ENCODE data around the gene SMIM8. TPM values are rescaled to one million over a fixed set of nuclear protein-coding genes. Genes with fewer than 3 reads are reported as not detected.
"Not testable (repeated sequence)": the region's sequence is repeated elsewhere in the genome, so short reads cannot be mapped to it uniquely, and the experiment has no call there.

Gene SMIM8, protein sequence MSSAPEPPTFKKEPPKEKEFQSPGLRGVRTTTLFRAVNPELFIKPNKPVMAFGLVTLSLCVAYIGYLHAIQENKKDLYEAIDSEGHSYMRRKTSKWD
- total RNA-seq, result 13.7 TPM
- long read RNA-seq, transcript SMIM8-201 (3 exons, 2,405 nt), result major isoform, 23 of 30 reads
- long read RNA-seq, partial matches to known transcripts, result 4 of 30 reads
- long read RNA-seq, other reads (novel, unspliced or antisense), result 3 of 30 reads

DNA sequence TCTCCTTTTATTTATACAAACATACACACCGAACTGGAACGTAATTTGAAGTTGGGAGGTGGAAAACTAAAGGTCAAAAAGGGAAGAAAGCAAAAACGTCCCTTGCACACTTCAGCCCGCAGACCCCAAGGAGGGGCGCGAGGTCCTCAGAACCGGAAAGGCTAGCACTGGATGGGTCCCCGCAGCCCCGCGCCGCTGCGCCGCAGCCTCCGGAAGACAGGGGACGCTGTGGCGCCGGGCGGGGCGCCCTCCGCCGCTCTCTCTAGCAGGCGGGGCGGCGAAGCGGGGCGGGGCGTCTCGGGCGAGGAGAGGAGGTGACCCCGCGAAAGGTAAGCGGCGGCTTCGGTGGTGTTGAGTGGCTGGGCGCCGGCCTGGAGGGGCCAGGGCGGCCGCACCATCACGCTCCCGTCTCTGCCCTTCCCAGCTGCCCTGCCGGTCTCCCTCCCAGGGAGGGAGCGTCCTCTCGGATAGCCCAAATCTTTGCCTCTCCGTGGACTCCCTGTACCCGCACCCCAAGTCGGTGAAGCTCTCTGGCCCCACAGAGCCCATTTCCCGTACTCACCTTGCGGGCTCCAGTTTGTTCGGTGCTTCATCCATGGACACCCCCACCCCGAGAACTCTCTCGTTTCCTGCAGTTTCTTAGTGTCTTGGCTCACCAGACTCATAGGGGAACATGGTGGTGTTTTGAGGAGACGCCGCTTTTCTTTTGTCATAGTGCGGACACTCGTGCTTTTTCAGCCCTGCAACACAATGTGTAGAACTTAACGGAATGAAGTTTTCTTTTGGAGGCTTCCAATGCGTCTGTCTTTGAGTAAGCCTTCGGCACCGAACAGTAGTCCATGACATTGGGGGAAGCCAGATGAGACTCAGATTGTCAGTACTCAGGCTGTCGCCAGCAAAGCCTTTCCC, at the start of gene SMIM8:
Gene SMIM8, plus strand, starts transcription at position 285 of the 909 bp plus-strand sequence. CDS start 14,444 bp downstream, outside the sequence.
- ATAC-seq (peak; percentile 100), DNase-seq (peak; percentile 91)
- intact Hi-C loops (cut with micrococcal nuclease), result no loop called here

DNA sequence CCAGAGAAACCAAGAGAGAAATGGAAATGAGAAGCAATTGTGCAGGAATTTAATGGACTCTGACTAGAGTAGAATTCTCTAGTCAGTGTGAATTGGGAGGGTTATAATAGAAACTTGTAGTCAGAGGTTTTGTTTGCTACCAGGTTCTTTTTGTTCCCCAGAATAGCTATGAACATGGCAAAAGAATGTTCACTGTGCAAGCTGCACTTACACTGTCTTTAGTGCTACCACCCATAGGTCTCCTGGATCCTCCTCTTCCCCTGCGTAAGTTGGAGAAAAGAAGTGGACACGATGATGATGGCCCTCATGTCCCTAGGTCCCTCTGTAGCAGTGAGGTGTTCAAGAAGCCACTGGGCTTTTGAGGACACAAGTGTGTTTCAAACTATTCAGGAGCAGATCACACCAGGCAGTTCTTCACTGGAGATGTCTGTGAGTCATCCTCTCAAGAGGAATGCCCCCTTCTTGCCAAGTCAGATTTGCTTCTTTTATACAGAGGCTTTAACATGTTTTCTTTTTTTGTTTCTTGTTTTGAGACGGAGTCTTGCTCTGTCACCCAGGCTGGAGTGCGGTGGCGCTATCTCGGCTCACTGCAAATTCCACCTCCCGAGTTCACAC, 47.6 kb upstream of the SMIM8 start:
- DNase-seq, result no peak
- peak; percentile 48 for ATAC-seq
- intact Hi-C loops (cut with micrococcal nuclease), result no loop called here

DNA sequence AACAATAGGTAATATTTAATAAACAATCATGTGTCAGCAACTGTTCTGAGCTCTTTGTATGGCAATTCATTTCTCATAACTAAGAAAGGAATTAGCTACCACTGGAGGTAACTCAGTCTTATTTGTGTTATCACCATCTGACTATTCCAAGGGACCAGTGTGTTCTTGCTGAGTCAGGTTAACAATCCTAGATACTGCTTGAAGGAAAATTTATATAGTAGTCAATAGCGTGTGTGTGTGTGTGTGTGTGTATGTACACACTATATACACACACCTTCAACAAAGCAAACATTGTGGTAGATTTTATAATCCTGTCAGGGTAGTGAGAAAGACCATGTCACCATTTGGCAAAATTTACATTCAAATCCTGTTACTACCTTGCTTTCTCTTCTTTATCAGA, 45.8 kb upstream of the SMIM8 start:
- DNase-seq, result no peak
- intact Hi-C loops (cut with micrococcal nuclease), result no loop called here
- no peak for ATAC-seq

DNA sequence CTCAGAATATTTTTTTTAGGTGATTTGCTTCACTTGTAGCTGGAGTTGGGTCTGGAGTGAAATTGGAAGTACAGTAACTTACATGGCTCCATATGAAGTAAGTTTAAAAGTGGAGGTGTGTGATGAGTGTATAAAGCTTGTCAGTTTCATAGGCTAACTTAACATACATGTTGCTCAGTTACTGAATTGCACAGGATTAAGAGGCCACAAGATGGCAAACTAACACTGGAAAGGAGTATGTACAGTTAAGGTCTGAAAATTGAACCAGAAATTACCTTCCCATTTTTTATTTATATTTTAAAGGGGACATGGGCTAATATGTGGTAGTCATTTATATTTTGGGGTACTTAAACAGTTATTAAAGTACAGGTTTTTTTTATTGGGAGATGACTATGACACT, 45.3 kb upstream of the SMIM8 start:
- DNase-seq, result no peak
- no peak for ATAC-seq
- intact Hi-C loops (cut with micrococcal nuclease), result no loop called here

DNA sequence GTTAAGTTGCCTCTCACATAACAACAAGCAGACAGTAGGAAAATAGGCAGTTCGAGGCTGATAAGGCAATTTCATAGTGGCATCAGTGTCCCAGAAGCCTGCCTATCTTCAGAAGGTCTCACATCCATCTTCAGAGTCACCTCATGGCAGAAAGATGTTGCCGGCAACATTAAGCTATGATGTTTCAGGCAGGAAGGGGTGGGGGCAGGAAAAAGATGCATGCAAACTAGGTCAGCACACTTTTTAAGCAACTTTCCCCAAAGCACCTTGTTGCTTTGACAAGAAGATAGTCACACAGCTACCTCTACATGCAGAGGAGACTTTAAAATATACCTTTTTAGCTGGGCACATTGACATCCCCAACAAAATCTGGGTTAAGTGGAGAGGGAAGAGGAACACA, 43.2 kb upstream of the SMIM8 start:
- ATAC-seq, result no peak
- no peak for DNase-seq
- intact Hi-C loops (cut with micrococcal nuclease), result no loop called here

DNA sequence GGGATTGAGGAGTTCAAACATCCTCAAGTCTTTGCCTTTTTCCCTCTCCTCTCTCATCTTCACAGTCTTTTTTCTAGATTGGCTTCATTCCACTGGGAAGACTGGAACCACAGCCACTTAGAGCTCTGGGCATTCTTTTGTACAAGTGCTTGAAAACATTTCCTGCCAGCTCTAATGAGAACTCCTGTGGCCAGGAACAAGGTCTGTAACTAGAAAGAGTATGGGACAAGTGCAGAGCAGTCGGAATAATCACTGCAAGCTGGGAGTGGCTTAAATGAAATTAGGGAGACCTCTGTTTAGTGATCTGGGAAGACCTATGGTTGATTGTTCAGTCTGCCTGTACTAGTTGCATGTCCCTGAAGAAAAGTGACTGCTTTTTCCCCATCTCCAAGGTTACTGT, 41.0 kb upstream of the SMIM8 start:
- DNase-seq, result no peak
- ATAC-seq, result peak; percentile 64
- intact Hi-C loops (cut with micrococcal nuclease), result no loop called here

DNA sequence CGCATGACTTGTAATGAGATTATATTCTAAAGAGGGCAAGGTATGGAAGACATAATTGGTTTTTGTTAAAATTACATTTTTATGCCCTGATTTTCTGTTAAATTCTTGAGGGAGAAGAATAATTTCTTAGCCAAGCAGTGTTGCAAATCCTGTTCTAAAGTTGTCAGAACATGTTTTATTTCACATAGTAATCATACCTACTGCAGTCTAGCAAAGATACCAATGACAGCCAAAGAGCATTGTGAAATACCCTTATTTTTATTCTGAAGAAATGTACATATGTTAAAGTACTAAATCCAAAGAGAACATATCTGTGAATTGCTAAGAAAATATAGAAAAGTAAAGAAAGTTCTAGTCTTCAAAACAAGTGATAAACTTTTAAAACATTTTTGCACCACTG, 39.6 kb upstream of the SMIM8 start:
- intact Hi-C loops (cut with micrococcal nuclease), result no loop called here
- DNase-seq (no peak), ATAC-seq (no peak)

DNA sequence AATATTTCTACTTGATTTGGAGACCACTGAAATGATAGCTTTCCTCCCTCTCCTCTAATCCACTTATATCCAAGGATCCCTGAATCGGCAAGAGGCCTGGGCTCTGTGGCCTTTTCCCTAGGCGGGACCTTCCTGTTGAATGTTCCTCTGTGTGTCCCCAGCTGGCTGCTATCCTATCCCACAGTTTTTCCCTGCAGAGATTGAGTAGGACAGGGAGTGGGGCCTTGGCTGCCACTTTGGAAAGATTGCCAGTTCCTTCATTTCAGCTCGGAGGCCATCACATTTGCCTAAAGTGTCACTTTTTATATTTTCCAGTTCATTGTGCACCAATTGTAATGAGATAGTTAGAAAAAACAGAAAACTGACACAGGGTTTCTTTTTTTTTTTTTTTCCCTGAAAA, 38.9 kb upstream of the SMIM8 start:
- intact Hi-C loops (cut with micrococcal nuclease), result no loop called here
- DNase-seq, result no peak
- ATAC-seq, result no peak

DNA sequence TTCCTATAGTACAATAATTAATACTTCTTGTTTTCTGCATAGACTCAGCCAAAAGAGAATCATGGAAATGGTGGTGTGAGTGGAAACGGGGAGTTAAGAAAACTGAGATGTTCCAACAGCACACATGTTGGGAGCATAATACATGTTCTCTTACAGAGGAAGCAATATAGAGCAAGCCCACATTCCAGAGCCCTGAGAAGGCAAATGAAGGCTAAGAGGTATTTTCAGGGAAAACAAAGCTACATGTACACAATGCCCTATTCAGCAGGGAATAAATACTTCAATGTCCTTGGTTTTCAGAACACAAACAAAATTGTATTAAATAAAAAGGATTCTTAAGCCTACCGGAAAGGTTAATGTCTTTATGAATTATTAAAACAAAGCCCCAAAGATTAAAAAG, 35.1 kb upstream of the SMIM8 start:
- no peak for ATAC-seq
- DNase-seq, result no peak
- intact Hi-C loops (cut with micrococcal nuclease), result no loop called here

DNA sequence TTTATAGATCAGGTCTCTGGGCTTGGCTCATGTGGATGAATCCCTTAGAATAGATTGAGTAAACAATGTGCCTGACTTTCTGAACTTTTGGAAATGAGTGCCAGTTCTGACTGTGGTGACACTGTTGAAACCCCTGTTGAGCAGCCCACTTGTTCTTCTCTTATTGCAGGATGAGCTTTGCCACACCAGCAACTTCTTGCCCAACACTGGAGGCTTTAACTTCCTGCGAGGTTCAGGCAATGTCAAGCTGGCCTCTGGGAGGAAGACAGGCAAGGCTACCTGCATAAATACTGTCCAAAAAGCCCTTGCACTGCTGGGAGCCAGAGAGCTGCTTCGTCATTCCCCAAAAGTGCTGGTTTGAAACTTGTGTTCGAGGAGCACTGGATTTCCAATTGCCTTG, 32.8 kb upstream of the SMIM8 start:
- no peak for DNase-seq
- intact Hi-C loops (cut with micrococcal nuclease), result no loop called here

DNA sequence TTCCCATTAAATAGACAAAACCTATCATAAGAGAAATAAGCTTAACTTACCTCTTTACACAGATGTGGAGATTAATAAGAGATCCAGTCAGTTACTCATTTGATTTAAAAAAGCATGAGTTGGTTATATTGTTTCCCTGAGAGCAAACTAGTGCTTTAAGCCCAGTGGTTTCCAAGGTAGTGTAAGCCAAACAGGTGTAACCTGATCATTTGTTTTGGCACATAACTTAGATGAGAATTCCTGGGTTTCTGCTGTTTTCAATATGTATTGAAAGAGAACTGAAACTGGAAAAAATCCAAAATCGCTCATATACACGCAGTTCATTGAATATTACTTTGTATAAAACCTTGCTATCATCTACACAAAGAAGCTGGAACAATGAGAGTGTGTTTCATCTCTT, 30.5 kb upstream of the SMIM8 start:
- DNase-seq, result no peak
- intact Hi-C loops (cut with micrococcal nuclease), result no loop called here
- ATAC-seq, result no peak

More for the DNA sequence above, 32.8 kb upstream of the SMIM8 start:
- no peak for ATAC-seq

DNA sequence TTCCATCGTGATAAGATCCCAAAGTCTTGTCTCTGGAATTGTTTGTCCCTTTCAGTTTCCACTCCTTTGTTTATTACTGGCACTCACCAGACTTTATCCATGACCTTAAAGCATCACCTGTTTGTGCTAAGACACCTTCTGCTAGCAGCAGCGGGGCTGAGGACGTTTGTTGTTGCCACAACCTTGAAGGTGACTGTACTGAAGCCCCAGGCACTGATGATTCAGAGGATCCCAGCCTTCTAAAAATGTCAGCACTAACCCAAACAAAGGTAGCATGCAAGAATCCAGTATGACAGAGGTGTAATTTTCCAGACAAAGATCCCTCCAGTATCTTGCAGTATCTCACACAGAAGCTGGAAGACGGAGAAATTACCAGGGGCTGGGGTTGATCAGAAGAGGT, 28.9 kb upstream of the SMIM8 start:
- ATAC-seq (no peak), DNase-seq (no peak)

DNA sequence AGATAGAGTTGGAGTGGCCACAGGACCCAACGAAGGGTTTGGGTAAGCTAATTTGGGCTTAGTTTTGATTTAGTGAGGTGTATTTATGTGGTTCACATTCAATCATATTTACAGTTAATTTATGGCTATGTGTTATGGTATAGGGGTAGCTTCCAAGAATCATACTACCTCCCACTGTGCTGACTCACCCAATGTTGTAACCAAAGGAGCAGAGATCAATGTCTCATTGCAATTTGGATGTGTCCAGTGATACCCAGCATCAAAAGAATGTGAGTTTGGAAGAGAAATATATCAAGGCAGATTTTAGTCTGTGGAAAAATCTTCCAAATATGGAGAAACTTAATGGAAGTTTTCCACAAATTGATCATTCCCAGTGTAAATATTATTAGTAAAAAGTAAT, 25.3 kb upstream of the SMIM8 start:
- intact Hi-C loops (cut with micrococcal nuclease), result no loop called here
- DNase-seq (no peak), ATAC-seq (no peak)

More for the DNA sequence above, 28.9 kb upstream of the SMIM8 start:
- intact Hi-C loops (cut with micrococcal nuclease), result no loop called here

DNA sequence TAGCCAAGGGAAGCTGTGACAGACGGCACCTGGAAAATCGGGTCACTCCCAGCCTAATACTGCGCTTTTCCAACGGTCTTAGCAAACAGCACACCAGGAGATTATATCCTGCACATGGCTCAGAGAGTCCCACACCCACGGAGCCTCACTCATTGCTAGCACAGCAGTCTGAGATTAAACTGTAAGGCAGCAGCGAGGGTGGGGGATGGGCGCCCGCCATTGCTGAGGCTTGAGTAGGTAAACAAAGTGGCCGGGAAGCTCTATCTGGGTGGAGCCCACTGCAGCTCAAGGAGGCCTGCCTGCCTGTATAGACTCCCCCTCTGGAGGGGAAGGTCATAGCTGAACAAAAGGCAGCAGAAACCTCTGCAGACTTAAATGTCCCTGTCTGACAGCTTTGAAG, 21.1 kb upstream of the SMIM8 start:
- ATAC-seq, DNase-seq: not testable (repeated sequence)

DNA sequence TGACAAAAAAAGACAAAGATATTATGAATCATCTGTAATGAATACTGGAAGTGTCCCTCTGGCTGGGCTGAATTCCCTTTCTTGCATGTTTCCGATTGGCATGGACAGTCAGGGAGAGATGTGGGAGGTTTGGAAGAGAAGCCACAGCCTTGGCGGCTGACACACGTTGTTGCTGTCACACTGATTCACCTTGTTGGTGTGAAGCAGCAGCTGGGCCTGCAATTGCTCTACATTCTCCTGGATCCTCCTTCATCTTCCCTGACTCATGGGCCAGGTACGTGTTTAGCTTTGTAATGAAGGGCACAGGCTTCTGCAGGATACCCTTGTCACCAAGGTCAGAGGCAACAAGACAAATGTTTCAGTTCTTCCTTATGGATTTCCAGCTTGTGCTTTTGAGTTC, 13.4 kb upstream of the SMIM8 start:
- intact Hi-C loops (cut with micrococcal nuclease), result no loop called here
- DNase-seq, result no peak

More for the DNA sequence above, 21.1 kb upstream of the SMIM8 start:
- intact Hi-C loops (cut with micrococcal nuclease), result not testable (repeated sequence)

DNA sequence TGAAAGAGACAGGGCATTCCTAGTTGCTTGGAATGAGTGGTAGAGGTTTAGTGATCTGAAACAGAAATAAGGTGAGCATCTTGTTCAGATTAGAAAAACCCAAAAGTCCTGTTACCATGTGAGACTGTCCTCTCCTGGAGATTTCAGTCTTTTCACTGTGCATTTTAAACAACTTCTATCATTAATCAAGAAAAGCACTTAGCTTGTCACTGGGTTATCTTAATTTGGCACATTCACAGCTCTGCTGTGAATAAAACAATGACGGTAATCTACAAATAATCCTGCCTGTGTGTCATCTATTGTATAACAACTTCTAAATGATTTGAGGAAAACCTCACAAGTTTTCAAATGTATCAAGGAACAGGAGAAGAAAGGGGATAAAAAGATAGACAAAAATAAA, 9.5 kb upstream of the SMIM8 start:
- ATAC-seq (no peak), DNase-seq (no peak)
- intact Hi-C loops (cut with micrococcal nuclease), result no loop called here

More for the DNA sequence above, 13.4 kb upstream of the SMIM8 start:
- no peak for ATAC-seq

DNA sequence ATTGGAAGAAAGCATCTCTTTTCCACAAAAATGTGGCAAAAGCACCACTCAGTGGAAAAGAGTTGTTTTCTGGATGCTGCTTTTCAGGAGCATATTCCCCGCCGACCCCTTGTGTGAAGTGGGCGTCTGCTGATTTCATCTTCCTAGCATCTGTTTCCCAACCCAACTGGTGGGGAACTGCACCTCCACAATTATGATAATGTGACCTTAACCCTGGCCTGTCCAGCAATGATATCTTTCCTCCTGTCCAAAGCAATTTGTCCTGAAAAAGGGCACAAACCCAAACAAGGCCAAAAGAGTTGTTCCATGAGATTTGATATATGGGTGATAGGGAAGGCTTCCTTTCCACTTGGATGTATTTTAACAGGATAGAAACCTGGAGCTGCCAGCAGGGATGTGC, 7.3 kb upstream of the SMIM8 start:
- intact Hi-C loops (cut with micrococcal nuclease), result no loop called here
- DNase-seq (no peak), ATAC-seq (no peak)

DNA sequence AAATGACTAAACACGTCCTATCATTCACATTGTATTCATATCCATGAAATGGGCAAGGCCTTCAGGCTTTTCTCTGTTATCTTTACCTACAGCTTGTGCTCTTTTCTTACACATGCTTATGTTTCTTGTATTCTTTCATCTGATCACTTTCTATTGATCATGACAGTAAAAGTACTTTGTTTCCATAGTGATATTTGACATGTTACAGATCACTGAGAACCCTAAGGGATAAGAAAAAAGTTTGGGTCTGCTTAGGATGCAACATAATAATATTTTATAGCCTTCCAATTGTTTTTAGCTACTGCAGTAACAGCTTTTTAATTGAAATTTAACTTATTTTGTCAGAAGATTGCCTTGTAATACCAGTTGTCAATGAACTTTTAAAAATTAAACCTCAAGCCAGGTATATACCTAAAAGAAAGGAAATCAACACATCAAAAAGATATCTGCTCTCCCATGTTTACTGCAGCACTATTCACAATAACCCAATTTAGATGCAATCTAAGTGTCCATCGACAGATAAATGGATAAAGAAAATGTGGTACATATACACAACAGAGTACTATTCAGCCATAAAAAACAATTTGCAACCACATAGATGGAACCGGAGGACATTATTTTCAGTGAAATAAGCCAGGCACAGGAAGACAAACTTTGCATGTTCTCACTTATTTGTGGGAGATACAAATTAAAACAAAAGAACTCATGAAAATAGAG, 3.0 kb upstream of the SMIM8 start:
- intact Hi-C loops (cut with micrococcal nuclease), result no loop called here
- DNase-seq (no peak), ATAC-seq (no peak)

DNA sequence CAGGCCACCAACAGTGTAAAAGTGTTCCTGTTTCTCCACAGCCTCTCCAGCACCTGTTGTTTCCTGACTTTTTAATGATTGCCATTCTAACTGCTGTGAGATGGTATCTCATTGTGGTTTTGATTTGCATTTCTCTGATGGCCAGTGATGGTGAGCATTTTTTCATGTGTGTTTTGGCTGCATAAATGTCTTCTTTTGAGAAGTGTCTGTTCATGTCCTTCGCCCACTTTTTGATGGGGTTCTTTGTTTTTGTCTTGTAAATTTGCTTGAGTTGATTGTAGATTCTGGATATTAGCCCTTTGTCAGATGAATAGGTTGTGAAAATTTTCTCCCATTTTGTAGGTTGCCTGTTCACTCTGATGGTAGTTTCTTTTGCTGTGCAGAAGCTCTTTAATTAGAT, 1.5 kb downstream of the SMIM8 start:
- ATAC-seq; intact Hi-C loops (cut with micrococcal nuclease); DNase-seq: not testable (repeated sequence)

DNA sequence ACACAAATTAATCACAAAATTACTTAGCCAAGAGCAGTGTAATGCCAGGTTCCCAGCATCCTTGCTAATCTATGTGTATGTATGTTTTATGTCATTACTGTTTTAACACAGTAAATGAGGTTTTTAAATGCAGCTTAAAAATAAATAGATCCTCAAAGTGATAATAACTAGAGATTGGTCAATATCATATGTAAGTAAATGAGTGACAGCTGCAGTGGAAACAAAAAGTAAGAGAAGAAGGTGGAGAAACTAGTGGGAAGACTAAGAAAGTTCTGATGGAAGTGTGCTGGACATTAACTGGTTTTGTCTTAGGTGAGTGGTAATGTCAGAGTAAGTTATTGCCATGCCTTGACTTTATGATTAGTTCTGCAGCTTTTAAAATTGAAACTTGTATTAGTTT, 8.6 kb downstream of the SMIM8 start:
- intact Hi-C loops (cut with micrococcal nuclease), result no loop called here
- ATAC-seq (no peak), DNase-seq (no peak)

All from left ventricle myocardium superior (tissue), 1 donor.